DMS 273 (cell line): ENCODE measurements around the gene ADAR.

Source experiments
- DNase-seq: peaks from one replicate; lab custom pipeline; 2025; ENCODE audit not compliant: unreplicated experiment; lab: John Stamatoyannopoulos, UW

Gene ADAR

DNA sequence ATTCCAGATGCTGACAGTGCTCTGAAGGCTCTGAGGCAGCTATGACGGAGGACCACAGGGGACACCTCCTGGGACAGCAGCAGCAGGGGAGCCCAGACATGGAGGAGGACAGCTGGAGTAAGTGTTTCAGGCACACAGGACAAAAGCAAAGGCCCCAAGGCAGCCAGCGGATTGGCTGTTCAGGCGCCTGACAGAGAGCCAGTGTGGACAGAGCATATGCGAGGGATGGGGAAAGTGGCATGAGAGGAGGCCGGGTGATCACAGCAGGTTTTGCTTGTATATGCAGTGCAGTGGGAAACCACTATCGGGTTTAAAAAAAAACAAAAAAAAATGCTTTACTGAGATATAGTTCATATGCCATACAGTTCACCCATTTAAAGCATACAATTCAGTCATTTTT, 21.3 kb downstream of the ADAR start:
- no peak for DNase-seq

DNA sequence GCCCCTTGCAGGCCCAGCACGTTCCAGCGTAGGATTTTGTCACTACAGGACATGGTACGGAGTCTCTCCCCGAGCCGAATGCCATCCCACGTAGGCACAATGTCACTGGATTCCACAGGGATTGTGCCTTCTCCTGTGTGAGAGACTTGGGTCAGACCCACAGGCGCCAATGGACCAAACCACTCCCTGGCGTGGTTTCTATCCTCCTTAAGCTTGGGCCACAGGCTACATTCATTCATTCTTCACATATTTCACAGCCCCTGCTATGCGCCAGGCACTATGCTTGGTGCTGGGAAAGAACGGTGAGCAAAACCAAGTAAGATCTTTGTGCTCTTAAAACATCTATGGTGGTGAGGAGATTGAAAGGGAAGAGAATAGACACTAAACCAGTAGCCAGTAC, 21.8 kb downstream of the ADAR start:
- no peak for DNase-seq

DNA sequence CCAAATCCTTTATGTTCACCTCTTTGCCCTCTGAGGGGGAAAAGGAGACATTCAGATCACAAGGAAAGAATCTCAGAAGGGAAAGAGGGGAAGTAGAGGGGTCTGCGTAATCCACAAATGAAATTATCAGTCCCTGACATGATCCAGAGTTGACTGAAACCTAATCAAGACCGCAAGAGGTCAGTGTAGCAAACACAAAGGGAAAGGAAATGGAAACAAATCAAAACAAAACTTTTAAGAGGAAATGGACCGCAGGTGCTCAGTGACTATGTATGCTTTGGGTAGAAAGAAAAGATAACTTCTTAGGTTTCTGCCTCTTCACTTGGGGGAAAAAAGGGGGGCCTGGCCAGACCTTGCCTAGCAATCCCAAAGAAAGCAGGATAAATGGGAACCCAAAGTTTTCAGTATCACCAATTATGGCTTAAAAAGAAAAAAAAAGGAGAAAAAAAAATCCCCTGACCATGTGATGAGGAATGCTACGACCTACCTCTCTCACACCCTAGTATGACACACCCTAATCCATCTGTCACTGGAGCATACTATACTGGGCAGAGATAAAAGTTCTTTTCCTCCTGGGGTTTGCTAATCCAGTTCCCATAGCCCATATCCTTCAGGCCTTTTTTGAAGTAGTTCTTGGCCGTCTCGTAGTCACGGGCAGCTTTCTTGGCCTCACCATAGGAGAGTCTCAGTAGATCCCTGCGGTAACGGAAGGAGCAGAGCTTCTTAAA, 23.6 kb downstream of the ADAR start:
- no peak for DNase-seq

DNA sequence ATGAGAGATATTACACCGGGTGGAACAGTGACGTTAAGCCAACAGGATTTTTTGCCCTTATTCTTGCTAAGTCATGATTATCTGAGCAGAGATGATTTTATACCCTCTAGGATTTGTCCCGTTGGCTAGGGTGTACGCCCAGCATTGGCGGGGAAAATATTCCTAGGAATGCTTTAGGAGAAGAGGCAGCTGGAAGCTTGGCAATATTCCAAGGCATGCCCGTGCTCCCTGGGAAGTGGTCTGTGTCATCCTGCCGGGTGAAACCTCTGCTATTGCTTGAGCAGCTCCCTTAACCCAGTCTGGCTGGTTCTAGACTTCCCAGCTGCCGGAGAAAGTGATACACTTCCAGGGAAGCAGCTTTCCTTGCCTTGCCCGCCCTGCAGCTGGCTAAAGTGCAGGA, 24.2 kb downstream of the ADAR start:
- DNase-seq, result peak; percentile 17

DNA sequence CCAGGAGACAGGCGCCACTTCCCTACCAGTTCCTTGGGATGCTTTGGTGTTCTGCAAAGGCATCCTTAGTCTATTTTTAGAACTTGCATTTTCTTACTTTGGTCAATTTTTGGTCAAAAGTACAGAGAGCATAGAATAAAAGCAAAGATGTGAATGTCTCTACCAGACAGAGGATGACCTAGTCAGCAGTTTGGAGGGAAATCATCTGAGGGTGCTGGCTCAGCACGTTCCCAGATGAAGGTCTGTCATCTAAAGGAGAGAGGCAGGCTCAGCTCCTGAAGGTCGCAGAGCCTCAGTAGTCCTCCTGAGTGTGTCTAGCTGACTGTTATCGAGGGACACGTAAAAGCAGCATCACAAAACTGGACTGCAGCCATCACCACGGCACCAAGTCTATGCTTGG, 25.1 kb downstream of the ADAR start:
- DNase-seq, result no peak

DNA sequence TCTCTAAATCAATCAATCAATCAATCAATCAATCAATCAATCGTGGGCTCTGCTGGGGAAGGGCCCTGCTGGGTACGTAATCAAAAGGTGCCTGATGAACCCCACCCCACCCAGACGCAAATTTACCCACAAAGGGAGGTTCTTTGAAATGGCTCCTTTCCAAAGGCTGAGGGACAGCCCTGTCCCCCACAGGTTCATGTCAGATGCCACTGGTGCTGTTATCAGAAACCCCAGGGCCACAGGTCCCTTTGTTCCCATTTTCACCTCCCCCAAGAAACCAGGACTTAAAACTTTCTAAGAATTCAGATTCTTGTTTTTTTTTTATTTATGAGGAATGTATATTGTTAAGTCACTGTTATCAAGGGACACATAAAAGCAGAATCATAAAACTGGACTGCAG, 26.2 kb downstream of the ADAR start:
- DNase-seq, result no peak

DNA sequence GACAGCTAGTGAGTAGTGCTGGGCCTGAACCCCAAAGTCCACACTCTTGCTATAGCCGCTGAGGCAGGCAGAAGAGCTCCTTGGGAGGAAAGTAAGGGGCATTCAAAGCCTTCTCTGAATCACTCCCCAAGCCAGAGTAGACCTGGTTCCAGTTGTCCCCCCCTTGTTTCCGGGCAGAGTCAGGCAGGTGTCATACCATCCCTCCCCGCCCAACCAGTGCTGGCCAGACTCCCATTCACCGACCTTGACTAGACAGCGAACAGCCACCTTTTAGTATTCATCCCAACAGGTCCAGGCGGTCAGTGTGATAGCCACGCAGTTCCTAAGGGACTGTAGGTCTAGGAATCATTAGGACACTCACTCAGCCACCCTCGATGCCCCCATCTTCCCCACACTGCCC, 28.6 kb downstream of the ADAR start:
- DNase-seq, result no peak

DNA sequence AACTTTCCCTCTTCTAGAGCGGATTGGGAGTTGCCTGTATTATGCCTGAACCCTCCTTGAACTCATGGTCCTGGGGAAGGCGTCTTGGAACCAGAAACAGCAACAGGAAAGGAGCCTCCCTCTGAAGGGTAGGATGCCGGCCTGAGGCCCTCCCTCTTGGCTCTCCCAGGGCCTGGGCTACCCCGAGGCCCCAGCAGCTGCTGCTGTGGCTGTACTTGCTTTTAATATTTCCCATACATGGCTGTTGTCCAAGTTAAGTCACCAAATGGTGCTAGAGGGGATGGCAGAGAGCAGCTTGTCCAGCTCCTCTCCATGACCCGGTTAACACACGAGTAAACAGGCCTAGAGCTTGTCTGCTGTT, 29.9 kb downstream of the ADAR start:
- peak; percentile 76 for DNase-seq

DNA sequence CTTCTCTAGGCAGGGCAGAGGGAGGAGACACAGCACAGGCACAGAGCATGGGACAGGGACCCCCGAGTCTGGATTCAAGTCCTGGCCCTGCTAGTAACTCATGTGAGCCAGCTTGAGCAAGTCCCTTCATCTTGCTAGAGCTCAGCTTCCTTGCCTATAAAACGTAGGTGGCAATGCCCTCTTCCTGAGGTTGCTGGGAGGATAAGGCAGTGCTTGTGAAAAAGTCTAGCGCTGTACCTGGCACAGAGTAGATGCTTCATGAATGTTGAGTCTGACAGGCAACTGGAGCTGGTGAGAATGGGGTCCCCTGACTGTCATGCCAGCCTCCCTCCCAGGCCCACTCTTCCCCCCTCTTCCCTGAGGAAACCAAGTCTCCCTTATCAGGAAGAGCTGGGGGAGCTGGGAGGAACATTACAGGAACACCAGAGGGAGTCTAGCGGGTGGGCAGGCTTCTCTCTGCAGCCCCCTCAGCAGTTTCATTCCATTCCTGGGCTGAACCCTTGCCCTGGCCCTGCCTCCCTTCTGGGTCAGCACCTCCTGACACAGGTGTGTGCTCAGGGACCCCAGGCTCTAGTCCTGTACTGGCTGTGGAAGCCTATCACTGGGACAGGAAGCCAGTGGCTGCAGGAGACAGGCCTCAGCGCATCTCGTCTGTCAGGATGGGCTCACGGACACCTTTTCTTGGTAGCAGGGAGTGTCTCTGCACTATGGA, 30.5 kb downstream of the ADAR start:
- DNase-seq, result no peak

DNA sequence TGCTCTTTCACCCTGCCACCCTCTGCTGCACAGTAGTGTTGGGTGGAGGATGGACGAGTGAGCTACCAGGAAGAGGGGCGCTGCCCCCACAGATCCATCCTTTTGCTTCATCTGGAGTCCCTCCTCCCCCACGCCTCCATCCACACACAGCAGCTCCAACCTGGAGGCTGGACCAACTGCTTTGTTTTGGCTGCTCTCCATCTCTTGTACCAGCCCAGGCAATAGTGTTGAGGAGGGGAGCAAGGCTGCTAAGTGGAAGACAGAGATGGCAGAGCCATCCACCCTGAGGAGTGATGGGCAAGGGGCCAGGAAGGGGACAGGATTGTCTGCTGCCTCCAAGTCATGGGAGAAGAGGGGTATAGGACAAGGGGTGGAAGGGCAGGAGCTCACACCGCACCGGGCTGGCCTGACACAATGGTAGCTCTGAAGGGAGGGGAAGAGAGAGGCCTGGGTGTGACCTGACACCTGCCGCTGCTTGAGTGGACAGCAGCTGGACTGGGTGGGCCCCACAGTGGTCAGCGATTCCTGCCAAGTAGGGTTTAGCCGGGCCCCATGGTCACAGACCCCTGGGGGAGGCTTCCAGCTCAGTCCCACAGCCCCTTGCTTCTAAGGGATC, 31.9 kb downstream of the ADAR start:
- DNase-seq, result no peak

DNA sequence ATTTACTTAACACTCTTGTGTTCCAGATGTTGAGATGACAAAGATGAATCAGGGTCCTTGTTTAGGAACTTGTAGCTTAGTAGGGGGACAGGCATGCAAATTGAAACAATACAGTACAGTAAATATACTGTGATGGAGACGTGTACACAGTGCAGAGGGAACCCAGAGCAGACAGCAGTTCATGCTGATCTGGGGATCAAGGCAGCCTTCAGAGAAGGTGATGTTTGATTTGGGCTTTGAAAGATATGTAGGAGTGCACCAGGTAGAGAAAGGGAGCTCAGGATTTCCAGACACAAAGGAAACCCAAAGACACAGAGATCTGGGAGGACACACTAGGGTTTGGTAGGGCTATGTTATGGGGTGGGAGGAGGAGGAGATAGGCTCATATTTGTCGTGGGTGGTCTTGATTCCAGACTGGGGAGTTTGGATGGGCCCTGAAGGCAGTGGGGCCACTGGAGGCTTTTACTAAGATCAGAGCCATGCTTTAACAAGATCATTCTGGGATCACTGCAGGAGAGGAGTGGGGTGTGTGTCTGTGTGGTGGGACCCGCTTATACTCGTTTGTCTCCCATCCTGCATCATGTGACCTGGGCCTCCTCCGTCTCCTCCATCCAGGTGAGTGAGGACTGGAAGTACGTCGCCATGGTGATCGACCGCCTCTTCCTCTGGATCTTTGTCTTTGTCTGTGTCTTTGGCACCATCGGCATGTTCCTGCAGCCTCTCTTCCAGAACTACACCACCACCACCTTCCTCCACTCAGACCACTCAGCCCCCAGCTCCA, 32.6 kb downstream of the ADAR start:
- no peak for DNase-seq

DNA sequence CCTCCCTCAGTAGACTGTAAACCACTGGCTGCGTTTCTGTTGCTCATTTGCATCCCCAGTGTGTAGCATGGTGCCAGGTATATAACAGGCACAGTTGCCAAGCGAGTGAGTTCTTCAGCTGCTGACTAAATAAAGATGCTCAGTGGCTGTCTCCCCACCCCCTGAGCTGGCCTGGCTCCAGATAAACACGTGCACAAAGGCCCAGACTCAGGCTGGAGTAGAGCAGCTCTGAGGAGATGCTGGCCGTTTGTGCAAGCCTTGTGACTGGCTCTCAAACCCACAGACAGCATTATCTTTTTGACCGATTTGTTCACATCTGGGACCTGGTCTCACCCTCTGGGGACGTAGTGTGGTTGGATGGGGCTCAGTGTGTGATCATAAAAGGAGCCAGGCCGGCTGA, 33.3 kb downstream of the ADAR start:
- peak; percentile 77 for DNase-seq

DNA sequence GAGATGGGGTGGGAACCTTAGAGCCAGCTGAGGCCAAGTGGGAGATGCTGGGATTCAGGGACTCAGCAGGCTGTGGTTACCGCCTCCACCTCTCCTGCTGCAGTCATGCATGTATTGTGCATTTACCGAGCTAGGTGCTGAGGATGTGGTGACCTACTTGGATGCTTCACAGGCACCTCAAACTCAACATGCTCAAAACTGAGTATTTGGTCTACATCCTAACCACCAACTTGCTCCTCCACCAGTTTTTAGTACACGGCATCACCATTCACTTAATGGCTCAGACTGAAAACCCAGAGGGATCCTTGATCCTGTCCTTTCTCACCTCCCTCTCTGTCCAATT, 34.8 kb downstream of the ADAR start:
- no peak for DNase-seq

DNA sequence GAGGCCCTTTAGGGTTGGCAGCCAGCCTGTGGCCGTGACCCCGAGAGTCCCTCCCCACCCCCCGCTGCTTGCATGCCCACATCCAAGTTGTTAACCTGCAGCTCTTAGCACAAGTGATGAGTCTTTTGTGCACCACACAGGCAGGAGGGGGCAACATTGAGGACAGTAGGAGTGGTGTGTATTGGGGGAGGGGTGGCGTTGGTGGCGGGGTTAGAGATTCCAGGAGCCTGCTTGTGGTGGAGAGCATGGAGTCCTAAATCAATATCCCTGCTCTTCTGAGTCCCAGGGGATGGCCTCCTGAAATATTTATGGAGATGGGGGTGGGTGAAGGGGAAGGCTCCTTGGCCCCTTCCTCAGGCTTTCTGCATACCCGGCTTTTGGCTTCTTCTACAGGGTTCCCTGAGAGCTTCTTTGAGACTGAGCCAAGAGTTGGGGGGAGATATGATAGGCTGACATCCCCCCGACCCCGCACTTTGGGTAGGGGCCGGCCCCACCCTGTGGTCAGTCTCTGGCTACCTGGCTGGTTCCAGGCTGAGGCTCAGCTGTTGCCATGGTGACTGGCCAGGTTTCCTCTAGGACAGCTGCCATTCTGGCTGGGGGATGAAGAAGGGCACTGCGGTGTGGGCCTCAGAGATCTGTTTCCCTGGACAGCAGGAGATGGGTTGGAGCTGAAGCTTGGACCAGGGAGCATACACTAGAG, 35.4 kb downstream of the ADAR start:
- peak; percentile 48 for DNase-seq

DNA sequence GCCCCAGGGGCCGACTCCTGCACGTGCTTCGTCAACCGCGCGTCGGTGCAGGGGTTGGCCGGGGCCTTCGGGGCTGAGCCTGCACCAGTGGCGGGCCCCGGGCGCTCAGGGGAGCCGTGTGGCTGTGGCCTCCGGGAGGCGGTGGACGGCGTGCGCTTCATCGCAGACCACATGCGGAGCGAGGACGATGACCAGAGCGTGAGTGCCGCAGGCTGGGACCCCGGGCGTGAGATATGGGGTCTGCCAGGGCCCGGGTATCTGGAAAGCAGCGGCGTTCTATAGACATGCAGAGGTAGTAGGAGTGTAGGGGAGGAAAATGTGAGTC, 36.1 kb downstream of the ADAR start:
- DNase-seq, result no peak

DNA sequence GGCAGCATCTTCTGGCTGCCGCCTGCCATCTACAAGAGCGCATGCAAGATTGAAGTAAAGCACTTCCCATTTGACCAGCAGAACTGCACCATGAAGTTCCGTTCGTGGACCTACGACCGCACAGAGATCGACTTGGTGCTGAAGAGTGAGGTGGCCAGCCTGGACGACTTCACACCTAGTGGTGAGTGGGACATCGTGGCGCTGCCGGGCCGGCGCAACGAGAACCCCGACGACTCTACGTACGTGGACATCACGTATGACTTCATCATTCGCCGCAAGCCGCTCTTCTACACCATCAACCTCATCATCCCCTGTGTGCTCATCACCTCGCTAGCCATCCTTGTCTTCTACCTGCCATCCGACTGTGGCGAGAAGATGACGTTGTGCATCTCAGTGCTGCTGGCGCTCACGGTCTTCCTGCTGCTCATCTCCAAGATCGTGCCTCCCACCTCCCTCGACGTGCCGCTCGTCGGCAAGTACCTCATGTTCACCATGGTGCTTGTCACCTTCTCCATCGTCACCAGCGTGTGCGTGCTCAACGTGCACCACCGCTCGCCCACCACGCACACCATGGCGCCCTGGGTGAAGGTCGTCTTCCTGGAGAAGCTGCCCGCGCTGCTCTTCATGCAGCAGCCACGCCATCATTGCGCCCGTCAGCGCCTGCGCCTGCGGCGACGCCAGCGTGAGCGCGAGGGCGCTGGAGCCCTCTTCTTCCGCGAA, 36.6 kb downstream of the ADAR start:
- no peak for DNase-seq

DNA sequence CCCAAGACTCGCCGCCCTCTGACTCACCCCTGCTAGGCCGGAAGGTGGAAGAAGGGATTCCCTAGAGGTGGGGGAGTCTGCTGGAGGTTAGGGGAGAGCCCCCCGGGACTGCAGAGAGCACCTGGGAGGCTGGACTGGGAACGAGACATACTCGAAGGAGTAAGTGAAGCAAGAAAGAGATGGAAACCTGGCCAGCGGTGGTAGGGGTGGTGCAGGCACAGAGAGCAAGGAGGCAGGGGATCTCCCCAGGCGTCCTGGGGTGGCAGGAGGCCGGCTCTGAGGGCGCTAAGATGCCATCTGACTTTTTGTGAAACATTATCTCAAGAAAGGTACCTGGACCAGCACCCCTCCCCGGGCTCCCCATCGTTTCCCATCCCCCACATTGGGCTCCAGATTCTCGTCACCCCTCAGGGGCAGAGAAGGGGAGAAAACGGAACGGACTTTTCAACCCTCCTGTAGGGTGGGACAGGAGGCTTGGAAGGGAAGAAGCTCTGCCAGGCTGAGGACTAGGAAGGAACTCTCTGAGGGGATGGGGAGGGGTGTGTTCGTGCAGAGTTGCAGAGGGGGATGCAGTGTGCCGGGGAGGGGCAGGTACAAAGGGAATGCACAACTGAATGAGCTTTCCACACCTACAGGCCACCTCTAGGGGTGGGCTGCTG, 39.7 kb downstream of the ADAR start:
- no peak for DNase-seq

DNA sequence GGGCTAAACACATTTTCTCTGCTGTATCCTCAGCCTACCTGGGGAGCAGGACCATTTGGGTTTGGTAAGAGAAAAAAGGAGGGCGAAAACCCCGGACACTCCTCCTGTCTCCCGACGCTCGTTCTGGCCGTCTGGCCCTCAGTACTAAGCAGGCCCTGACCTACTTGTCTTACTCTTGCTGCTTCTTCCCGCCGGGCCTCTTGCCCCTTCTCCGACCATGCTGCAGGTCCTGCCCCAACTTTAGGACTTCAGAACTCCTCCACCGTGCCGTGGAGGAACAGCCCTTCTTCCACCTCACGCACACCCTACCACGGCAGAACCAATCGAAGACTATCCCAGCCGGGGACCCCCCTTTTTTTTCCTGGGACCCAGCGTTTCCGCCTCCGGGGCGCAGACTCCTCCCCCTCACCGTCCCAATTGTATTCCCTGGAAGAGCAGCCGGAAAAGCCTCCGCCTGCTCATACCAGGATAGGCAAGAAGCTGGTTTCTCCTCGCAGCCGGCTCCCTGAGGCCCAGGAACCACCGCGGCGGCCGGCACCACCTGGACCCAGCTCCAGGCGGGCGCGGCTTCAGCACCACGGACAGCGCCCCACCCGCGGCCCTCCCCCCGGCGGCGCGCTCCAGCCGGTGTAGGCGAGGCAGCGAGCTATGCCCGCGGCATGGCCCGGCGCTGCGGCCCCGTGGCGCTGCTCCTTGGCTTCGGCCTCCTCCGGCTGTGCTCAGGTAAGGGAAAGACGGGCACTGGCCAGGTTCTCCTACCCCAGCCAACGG, 40.4 kb downstream of the ADAR start, which contains the start of gene CHRNB2:
Gene CHRNB2 (plus strand): TSS at position 393 of the 771 bp plus-strand sequence. CDS start 267 bp downstream, at position 660.
- DNase-seq, result peak; percentile 88

DNA sequence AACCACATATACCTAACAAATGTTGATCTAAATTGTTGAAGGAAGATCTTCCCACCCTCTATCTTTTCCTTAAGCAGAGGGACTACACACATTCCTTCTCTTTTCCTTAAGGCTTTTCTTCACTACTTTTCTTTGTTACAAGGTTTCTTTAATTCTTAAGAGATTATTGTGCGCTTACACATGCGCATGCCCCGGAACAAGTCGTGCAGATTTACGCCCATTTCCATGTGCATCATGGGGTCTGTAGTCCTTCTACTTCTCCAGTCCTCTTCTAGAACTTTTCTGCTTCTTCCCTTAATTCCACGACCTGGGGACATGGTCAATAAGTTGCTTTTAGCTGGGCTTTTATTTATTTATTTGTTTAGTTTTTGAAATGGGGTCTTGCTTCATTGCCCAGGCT, 42.1 kb downstream of the ADAR start:
- no peak for DNase-seq
